Thyroid gland (tissue), 4 donors: Measurements from ENCODE around the gene GLI3.

Source experiments
- CTCF ChIP-seq, 6 experiments: fragments of 200-600 bp in 3 of 6; fragments of 450-650 bp in 3 of 6; sonication (generic) in 3 of 6; IDR thresholded peaks; one replicate each; pipeline ENCODE4 v1.5.1; 2016 to 2019; ENCODE audit warnings: antibody characterized with exemption in 6 of 6, mild to moderate bottlenecking in 2 of 6, inconsistent platforms in 1 of 6, moderate library complexity in 1 of 6
- POLR2A ChIP-seq, 2 donors: fragments of 450-650 bp; IDR thresholded peaks; one replicate each; pipeline ENCODE4 v1.6.1; 2017; ENCODE audit warnings: antibody characterized with exemption in 2 of 2, mild to moderate bottlenecking in 2 of 2, moderate library complexity in 1 of 2

- no peak for TF ChIP-seq POLR2A (IDR thresholded peaks at IDR 0.05)
- TF ChIP-seq CTCF (IDR thresholded peaks at IDR 0.05): no peak
Observed at GRCh38 chr7:41984888-41985287, 252.1 kb downstream of the GLI3 start.
